ENCODE results near the gene SLC66A2. TPM values are rescaled to one million over a fixed set of nuclear protein-coding genes. Genes with fewer than 3 reads are reported as not detected.

The SLC66A2 gene
- total RNA-seq, 1 donor from 2014 or later, result 5.8 TPM

DNA sequence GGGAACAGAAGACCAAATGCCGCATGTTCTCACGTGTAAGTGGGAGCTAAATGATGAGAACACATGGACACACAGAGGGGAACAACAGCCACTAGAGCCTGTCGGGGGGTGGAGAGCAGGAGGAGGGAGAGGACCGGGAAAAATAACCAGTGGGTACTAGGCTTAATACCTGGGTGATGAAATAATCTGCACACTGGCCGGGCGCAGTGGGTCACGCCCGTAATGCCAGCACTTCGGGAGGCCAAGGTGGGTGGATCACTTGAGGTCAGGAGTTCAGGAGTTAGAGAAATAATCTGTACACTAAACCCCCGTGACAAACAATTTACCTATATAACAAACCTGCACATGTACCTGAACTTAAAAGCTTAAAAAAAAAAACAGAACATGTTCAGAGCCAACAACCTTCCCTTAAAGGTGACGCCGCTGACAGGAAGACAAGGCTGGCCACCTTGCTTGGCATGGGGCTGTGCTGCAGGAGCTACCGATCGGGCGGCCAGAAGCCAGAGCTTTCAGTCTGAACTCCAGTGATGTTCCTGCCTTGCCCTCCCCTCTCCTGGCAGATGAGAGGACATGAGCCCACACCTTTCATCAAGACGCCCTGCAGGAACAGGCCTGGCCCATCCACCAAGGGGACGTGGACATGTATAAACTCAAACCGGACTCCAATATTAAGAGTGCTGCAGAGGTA is 11.2 kb downstream of the SLC66A2 start:
- Mint-ChIP-seq H3K27ac (no peak overlapping the region), H3K9me3 (peaks cover 33% of the 10 kb centered on the region), H3K4me1 (peaks cover 11% of the 10 kb centered on the region), H3K4me3 (no peak overlapping the region), H3K36me3 (peaks cover 52% of the 10 kb centered on the region), H3K27me3 (ENCODE audit: insufficient read depth, low read depth) (peaks cover 7% of the 10 kb centered on the region)
- H3K4me1 ChIP-seq, result no peaks in the 10 kb centered on the region
- H3F3A ChIP-seq (ENCODE audit: low read depth), result no peaks in the 10 kb centered on the region
- no peak overlapping the region for H3K9ac ChIP-seq
- no peaks in the 10 kb centered on the region for H3K36me3 ChIP-seq
- TF ChIP-seq, protein P1, sequence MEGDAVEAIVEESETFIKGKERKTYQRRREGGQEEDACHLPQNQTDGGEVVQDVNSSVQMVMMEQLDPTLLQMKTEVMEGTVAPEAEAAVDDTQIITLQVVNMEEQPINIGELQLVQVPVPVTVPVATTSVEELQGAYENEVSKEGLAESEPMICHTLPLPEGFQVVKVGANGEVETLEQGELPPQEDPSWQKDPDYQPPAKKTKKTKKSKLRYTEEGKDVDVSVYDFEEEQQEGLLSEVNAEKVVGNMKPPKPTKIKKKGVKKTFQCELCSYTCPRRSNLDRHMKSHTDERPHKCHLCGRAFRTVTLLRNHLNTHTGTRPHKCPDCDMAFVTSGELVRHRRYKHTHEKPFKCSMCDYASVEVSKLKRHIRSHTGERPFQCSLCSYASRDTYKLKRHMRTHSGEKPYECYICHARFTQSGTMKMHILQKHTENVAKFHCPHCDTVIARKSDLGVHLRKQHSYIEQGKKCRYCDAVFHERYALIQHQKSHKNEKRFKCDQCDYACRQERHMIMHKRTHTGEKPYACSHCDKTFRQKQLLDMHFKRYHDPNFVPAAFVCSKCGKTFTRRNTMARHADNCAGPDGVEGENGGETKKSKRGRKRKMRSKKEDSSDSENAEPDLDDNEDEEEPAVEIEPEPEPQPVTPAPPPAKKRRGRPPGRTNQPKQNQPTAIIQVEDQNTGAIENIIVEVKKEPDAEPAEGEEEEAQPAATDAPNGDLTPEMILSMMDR (IDR thresholded peaks at IDR 0.05), result no peak
- TF ChIP-seq EZH2phosphoT487 (IDR thresholded peaks at IDR 0.05), result no peak
- TF ChIP-seq EZH2 (IDR thresholded peaks at IDR 0.05), result no peak
- H3K4me3 ChIP-seq, result no peak overlapping the region
- H4K20me1 ChIP-seq (ENCODE audit: low read depth), result peaks cover 29% of the 10 kb centered on the region
- DNase-seq (ENCODE audit: low spot score), result no peak
- H3K9me3 ChIP-seq (ENCODE audit: low read depth), result no peaks in the 10 kb centered on the region
- H3K4me2 ChIP-seq, result no peak overlapping the region
- H3K27ac ChIP-seq, result no peak overlapping the region
- H2AFZ ChIP-seq (replicated peaks), result no peak overlapping the region
- H3K27me3 ChIP-seq, result no peaks in the 10 kb centered on the region
- H3K79me2 ChIP-seq (ENCODE audit: low read depth), result no peaks in the 10 kb centered on the region

DNA sequence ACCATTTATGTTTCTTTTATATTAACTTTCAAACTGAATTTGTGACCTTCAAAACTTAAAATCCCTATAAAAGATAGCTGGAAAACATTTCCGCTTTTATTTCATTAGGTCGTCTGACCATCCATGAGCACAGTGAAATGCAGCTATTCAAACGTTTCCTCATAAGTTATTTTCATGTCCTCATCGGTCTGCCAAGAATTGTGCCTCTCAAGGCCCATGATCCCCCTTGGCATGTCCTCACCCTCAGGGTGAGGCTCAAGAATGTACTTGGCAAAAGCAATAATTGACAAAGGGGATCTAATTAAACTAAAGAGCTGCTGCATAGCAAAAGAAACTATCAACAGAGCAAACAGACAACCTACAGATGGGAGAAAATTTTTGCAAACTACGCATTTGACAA is 12.4 kb downstream of the SLC66A2 start:
- H3K27ac ChIP-seq, result no peak overlapping the region

DNA sequence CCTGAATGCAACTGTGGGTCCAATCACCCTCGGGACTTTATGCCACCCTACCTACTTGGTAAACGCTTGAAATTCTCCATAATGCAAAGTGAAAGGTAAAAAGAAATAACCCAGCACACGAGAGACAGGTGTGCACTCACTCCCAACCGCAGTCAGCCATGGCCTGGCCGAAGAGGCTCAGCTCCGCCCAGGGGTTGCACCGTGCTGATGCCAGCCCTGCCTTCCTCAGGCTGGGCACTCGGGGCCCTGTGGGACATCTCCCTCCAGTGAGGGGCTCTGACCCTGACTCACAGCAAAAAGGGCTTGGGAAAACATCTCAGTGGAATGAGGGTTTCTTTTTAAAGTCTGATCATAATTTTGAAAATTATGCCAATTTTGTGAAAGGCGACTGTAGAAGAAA is 13.3 kb downstream of the SLC66A2 start:
- Histone ChIP-seq H3F3A (ENCODE audit: low read depth) (no peaks in the 10 kb centered on the region), H3K79me2 (ENCODE audit: low read depth) (no peaks in the 10 kb centered on the region), H3K9ac (no peak overlapping the region), H3K4me2 (no peak overlapping the region), H3K36me3 (no peaks in the 10 kb centered on the region), H4K20me1 (ENCODE audit: low read depth) (peaks cover 12% of the 10 kb centered on the region), H3K4me3 (no peak overlapping the region), H3K4me1 (no peaks in the 10 kb centered on the region), H3K9me3 (ENCODE audit: low read depth) (no peaks in the 10 kb centered on the region), H2AFZ (replicated peaks) (no peak overlapping the region), H3K27me3 (no peaks in the 10 kb centered on the region), H3K27ac (no peak overlapping the region)
- H3K36me3 Mint-ChIP-seq, result peaks cover 68% of the 10 kb centered on the region
- no peak overlapping the region for H3K4me3 Mint-ChIP-seq
- TF ChIP-seq EZH2 (IDR thresholded peaks at IDR 0.05) (no peak), EZH2phosphoT487 (IDR thresholded peaks at IDR 0.05) (no peak)
- TF ChIP-seq, protein P1 (IDR thresholded peaks at IDR 0.05), result no peak
- peaks cover 48% of the 10 kb centered on the region for H3K9me3 Mint-ChIP-seq
- no peak overlapping the region for H3K27ac Mint-ChIP-seq
- H3K4me1 Mint-ChIP-seq, result peaks cover 2% of the 10 kb centered on the region
- H3K27me3 Mint-ChIP-seq (ENCODE audit: insufficient read depth, low read depth), result peaks cover 8% of the 10 kb centered on the region
- DNase-seq (ENCODE audit: low spot score), result no peak

More for the DNA sequence above, 12.4 kb downstream of the SLC66A2 start:
- H3K9ac ChIP-seq, result no peak overlapping the region
- TF ChIP-seq EZH2 (IDR thresholded peaks at IDR 0.05), result no peak
- no peak for TF ChIP-seq EZH2phosphoT487 (IDR thresholded peaks at IDR 0.05)
- TF ChIP-seq, protein P1 (IDR thresholded peaks at IDR 0.05), result no peak
- H4K20me1 ChIP-seq (ENCODE audit: low read depth), result peaks cover 18% of the 10 kb centered on the region
- H3K27me3 Mint-ChIP-seq (ENCODE audit: insufficient read depth, low read depth), result peaks cover 8% of the 10 kb centered on the region
- no peak for DNase-seq (ENCODE audit: low spot score)
- peaks cover 42% of the 10 kb centered on the region for H3K9me3 Mint-ChIP-seq
- H3K36me3 Mint-ChIP-seq, result peaks cover 59% of the 10 kb centered on the region
- H2AFZ ChIP-seq (replicated peaks), result no peak overlapping the region
- no peaks in the 10 kb centered on the region for H3K36me3 ChIP-seq
- no peaks in the 10 kb centered on the region for H3K79me2 ChIP-seq (ENCODE audit: low read depth)
- no peaks in the 10 kb centered on the region for H3K27me3 ChIP-seq
- no peak overlapping the region for H3K4me2 ChIP-seq
- H3K4me1 Mint-ChIP-seq, result peaks cover 2% of the 10 kb centered on the region
- no peaks in the 10 kb centered on the region for H3K4me1 ChIP-seq
- H3K4me3 Mint-ChIP-seq, result no peak overlapping the region
- H3F3A ChIP-seq (ENCODE audit: low read depth), result no peaks in the 10 kb centered on the region
- H3K4me3 ChIP-seq, result no peak overlapping the region
- no peak overlapping the region for H3K27ac Mint-ChIP-seq
- no peaks in the 10 kb centered on the region for H3K9me3 ChIP-seq (ENCODE audit: low read depth)
